ENCODE results near the gene SOS1. TPM values are rescaled to one million over a fixed set of nuclear protein-coding genes. Genes with fewer than 3 reads are reported as not detected.

Gene SOS1
- total and polyA plus RNA-seq, 2 donors (not counting 3 experiments of a cell fraction or from before 2014, with no cell fraction given), result 22.2 to 32.5 TPM

DNA sequence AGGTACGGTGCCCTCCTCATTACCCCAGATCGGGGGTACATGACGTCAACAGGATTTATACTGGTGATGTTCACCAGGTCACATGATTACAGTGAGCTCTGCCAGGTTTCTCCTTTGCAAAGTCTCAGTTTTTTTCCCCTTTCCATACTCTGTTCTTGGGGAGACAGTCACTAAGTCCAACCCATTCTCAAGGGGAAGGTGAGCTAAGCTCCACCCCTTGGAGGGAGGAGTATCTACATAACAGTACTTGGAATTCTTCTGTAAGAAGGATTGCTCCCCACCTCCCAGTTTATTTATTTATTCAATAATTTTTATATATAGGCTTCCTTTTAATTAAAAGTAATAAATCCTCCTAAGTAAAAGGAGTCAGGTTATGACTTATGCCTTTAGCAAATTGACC is 34.1 kb upstream of the SOS1 start:
- dilution Hi-C loops (cut with MboI; ENCODE audit: extremely low pct_ligation_motif_present, low sequenced_read_pairs) (no loop called here), intact Hi-C loops (cut with micrococcal nuclease) (no loop called here)
- H3K27ac ChIP-seq (ENCODE audit: insufficient read depth, low read depth, low read length), result no peak overlapping the region
- H3K36me3 ChIP-seq (ENCODE audit: control insufficient read depth in 2 of 2, extremely low read depth in 1 of 2, insufficient read depth in 2 of 2, low read length in 2 of 2), result no peaks in the 10 kb centered on the region
- CTCF ChIA-PET, result interaction anchor here (1.5 to 2.2 kb wide), 2 partner anchors 13 to 34 kb away, joined by 3 to 7 read pairs; partner anchors contain the start of gene SOS1
- H3K9me1 ChIP-seq (replicated peaks; ENCODE audit: control insufficient read depth, extremely low read depth, insufficient read depth, low read length), result no peaks in the 10 kb centered on the region
- no peaks in the 10 kb centered on the region for H3K4me1 ChIP-seq (ENCODE audit: control insufficient read depth, extremely low read depth, insufficient read depth, low read length)
- H3K9me3 ChIP-seq (replicated peaks; ENCODE audit: control insufficient read depth, insufficient read depth, low read length), result no peaks in the 10 kb centered on the region
- TF ChIP-seq, protein P1, sequence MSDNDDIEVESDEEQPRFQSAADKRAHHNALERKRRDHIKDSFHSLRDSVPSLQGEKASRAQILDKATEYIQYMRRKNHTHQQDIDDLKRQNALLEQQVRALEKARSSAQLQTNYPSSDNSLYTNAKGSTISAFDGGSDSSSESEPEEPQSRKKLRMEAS (IDR thresholded peaks at IDR 0.05; ENCODE audit: insufficient read depth, insufficient read length), result no peak
- TF ChIP-seq, protein P2, sequence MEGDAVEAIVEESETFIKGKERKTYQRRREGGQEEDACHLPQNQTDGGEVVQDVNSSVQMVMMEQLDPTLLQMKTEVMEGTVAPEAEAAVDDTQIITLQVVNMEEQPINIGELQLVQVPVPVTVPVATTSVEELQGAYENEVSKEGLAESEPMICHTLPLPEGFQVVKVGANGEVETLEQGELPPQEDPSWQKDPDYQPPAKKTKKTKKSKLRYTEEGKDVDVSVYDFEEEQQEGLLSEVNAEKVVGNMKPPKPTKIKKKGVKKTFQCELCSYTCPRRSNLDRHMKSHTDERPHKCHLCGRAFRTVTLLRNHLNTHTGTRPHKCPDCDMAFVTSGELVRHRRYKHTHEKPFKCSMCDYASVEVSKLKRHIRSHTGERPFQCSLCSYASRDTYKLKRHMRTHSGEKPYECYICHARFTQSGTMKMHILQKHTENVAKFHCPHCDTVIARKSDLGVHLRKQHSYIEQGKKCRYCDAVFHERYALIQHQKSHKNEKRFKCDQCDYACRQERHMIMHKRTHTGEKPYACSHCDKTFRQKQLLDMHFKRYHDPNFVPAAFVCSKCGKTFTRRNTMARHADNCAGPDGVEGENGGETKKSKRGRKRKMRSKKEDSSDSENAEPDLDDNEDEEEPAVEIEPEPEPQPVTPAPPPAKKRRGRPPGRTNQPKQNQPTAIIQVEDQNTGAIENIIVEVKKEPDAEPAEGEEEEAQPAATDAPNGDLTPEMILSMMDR (IDR thresholded peaks at IDR 0.05; ENCODE audit: extremely low read depth in 1 of 2, insufficient read depth in 1 of 2, low read depth in 1 of 2, low read length in 2 of 2), result no peak
- no peak for TF ChIP-seq MYC (IDR thresholded peaks at IDR 0.05; ENCODE audit: low read depth, low read length)
- no peak for TF ChIP-seq POLR2AphosphoS5 (IDR thresholded peaks at IDR 0.05; ENCODE audit: insufficient read depth, low read depth, low read length)
- no peak overlapping the region for H3K4me3 ChIP-seq (replicated peaks in 1 of 3; ENCODE audit: insufficient read depth in 1 of 3, low read depth in 1 of 3, low read length in 3 of 3)
- no TSS peak for BruUV-seq (replicated peaks)
- DNase-seq (ENCODE audit: low read depth, low spot score), result no peak
- no peak for FAIRE-seq
- no peaks in the 10 kb centered on the region for H3K27me3 ChIP-seq (ENCODE audit: control insufficient read depth in 2 of 2, insufficient read depth in 2 of 2, low read length in 2 of 2)
- H3K9ac ChIP-seq (replicated peaks; ENCODE audit: extremely low read depth, insufficient read depth, low read length), result no peak overlapping the region
- POLR2A ChIA-PET, result interaction anchor here (0.5 kb wide), 1 partner anchor 11 kb away, joined by 5 read pairs; no protein-coding TSS in a partner anchor
- no peak overlapping the region for H2AFZ ChIP-seq (ENCODE audit: low read depth, low read length)
- no peaks in the 10 kb centered on the region for H3K79me2 ChIP-seq (ENCODE audit: control insufficient read depth, insufficient read depth, low read length)
- no peak overlapping the region for H3K4me2 ChIP-seq (ENCODE audit: insufficient read depth, low read length)
- no peaks in the 10 kb centered on the region for H4K20me1 ChIP-seq (replicated peaks; ENCODE audit: control insufficient read depth, extremely low read depth, insufficient read depth, low read length)

DNA sequence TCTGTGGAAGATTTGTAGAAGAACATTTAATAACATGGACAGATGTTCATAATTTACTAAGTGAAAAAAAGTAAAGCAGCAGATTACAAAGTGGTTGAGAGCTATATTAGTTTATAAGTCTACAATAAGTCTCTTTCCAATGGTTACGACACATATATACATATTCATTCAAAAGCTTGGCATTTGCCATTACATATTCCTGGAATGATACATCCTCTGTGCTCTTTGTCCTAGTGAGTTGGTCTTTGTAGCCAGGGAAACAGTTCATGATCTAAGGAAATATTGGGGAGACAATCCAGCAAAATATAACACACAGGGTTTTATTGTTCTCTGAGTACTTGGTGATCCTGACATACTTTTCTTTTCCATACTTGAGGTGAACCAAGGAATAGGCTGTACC is 32.5 kb upstream of the SOS1 start:
- CTCF ChIA-PET, result no interaction called here
- Histone ChIP-seq H3K4me2 (ENCODE audit: insufficient read depth, low read length) (no peak overlapping the region), H3K4me3 (replicated peaks in 1 of 3; ENCODE audit: insufficient read depth in 1 of 3, low read depth in 1 of 3, low read length in 3 of 3) (no peak overlapping the region), H3K9ac (replicated peaks; ENCODE audit: extremely low read depth, insufficient read depth, low read length) (no peak overlapping the region), H3K36me3 (ENCODE audit: control insufficient read depth in 2 of 2, extremely low read depth in 1 of 2, insufficient read depth in 2 of 2, low read length in 2 of 2) (no peaks in the 10 kb centered on the region), H2AFZ (ENCODE audit: low read depth, low read length) (no peak overlapping the region), H3K9me1 (replicated peaks; ENCODE audit: control insufficient read depth, extremely low read depth, insufficient read depth, low read length) (no peaks in the 10 kb centered on the region), H3K79me2 (ENCODE audit: control insufficient read depth, insufficient read depth, low read length) (no peaks in the 10 kb centered on the region), H3K4me1 (ENCODE audit: control insufficient read depth, extremely low read depth, insufficient read depth, low read length) (no peaks in the 10 kb centered on the region), H3K9me3 (replicated peaks; ENCODE audit: control insufficient read depth, insufficient read depth, low read length) (no peaks in the 10 kb centered on the region), H3K27ac (ENCODE audit: insufficient read depth, low read depth, low read length) (no peak overlapping the region), H4K20me1 (replicated peaks; ENCODE audit: control insufficient read depth, extremely low read depth, insufficient read depth, low read length) (no peaks in the 10 kb centered on the region), H3K27me3 (ENCODE audit: control insufficient read depth in 2 of 2, insufficient read depth in 2 of 2, low read length in 2 of 2) (no peaks in the 10 kb centered on the region)
- no TSS peak for BruUV-seq (replicated peaks)
- intact Hi-C loops (cut with micrococcal nuclease) (no loop called here), dilution Hi-C loops (cut with MboI; ENCODE audit: extremely low pct_ligation_motif_present, low sequenced_read_pairs) (no loop called here)
- DNase-seq (ENCODE audit: low read depth, low spot score) (no peak), FAIRE-seq (no peak)
- no peak for TF ChIP-seq MYC (IDR thresholded peaks at IDR 0.05; ENCODE audit: low read depth, low read length)
- TF ChIP-seq FOS (IDR thresholded peaks at IDR 0.05; ENCODE audit: borderline replicate concordance, insufficient read depth, low read length), result no peak
- TF ChIP-seq GATA2 (IDR thresholded peaks at IDR 0.05; ENCODE audit: insufficient read depth, insufficient read length, low read depth, low read length), result no peak
- TF ChIP-seq, protein P2 (IDR thresholded peaks at IDR 0.05; ENCODE audit: extremely low read depth in 1 of 2, insufficient read depth in 1 of 2, low read depth in 1 of 2, low read length in 2 of 2), result no peak
- TF ChIP-seq, protein P1 (IDR thresholded peaks at IDR 0.05; ENCODE audit: insufficient read depth, insufficient read length), result no peak
- TF ChIP-seq POLR2A (IDR thresholded peaks at IDR 0.05; ENCODE audit: low read depth, low read length), result no peak
- no peak for TF ChIP-seq EZH2 (IDR thresholded peaks at IDR 0.05; ENCODE audit: borderline replicate concordance, low read depth, low read length, severe bottlenecking)
- no peak for TF ChIP-seq JUN (IDR thresholded peaks at IDR 0.05; ENCODE audit: borderline replicate concordance, insufficient read depth, insufficient read length, low read depth)
- POLR2A ChIA-PET, result no interaction called here
